Neuron (in vitro differentiated cells): ENCODE results near the gene CRHBP.

Experiments
- H2AFZ ChIP-seq: one replicate; pipeline ENCODE4 v1.6.1; 2013; ENCODE audit warnings: low read depth, mild to moderate bottlenecking, inconsistent platforms, low read length, moderate library complexity
- H3K27me3 ChIP-seq: one replicate; pipeline ENCODE4 v1.6.1; 2013; ENCODE audit warnings: low read length; ENCODE audit not compliant: insufficient read depth
- H3K36me3 ChIP-seq: one replicate; pipeline ENCODE4 v1.6.1; 2013; ENCODE audit warnings: low read length; ENCODE audit not compliant: insufficient read depth
- H3K4me1 ChIP-seq: one replicate; pipeline ENCODE4 v1.6.1; 2013; ENCODE audit warnings: low read length; ENCODE audit not compliant: insufficient read depth
- H3K4me3 ChIP-seq: 2 replicates; pipeline ENCODE4 v1.5.1; 2013; ENCODE audit warnings: mild to moderate bottlenecking, low read length, moderate library complexity
- H3K9me3 ChIP-seq: one replicate; pipeline ENCODE4 v1.6.1; 2013; ENCODE audit warnings: low read length

The CRHBP gene

DNA sequence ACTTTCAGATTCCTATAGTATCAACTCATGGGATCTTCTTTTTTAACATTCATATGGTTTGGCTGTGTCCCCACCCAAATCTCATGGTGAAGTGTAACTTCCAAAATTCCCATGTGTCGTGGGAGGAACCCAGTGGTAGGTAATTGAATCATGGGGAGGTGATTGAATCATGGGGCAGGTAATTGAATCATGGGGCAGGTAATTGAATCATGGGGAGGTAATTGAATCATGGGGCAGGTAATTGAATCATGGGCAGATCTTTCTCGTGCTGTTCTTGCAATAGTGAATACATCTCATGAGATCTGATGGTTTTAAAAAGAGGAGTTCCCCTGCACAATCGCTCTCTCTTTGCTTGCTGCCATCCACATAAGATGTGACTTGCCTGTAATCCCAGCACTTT lies 55.6 kb downstream of the CRHBP start:
- Histone ChIP-seq H3K27me3 (peaks cover 7% of the 10 kb centered on the region), H3K36me3 (no peaks in the 10 kb centered on the region), H2AFZ (no peak overlapping the region), H3K9me3 (no peaks in the 10 kb centered on the region), H3K4me1 (no peaks in the 10 kb centered on the region), H3K4me3 (no peak overlapping the region)

DNA sequence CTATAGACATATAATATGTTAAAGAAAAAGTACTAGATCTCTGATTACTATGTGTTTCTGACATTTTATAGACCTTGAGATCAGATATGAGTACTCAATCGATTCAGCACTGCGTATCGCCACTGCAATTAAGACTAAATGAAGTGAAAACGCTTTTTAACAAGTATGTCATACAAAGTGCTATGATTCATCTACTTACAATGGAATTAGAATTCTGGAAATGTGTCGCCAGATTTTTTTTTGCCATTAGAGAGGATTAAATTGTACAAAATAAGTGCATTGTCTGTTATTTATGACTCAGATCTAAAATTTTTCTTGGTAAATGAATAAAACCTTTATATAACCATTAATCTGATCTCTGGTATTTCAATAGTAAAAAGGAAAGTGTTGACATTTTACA lies 57.4 kb downstream of the CRHBP start:
- Histone ChIP-seq H3K27me3 (peaks cover 7% of the 10 kb centered on the region), H2AFZ (no peak overlapping the region), H3K36me3 (no peaks in the 10 kb centered on the region), H3K9me3 (no peaks in the 10 kb centered on the region), H3K4me3 (no peak overlapping the region), H3K4me1 (no peaks in the 10 kb centered on the region)

DNA sequence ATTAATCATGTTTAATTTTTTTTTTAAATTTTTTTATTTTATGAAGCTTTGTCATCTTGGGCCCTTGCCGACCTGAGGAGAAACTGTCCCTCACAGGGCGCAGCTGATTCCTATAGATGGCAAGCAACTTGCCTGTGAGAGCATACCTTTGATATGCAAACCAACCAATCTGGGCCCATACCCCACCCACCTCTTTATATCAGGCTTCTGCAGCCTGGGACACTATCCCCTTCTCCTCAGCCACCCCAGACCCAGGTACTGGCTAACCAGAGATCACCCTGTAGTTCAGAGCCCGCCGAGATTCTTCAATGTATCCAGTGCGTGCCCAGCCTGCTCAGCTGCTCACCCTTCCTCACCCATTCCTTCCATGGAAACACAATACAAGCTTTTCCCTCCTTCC lies 58.7 kb downstream of the CRHBP start:
- H2AFZ ChIP-seq, result no peak overlapping the region
- no peaks in the 10 kb centered on the region for H3K9me3 ChIP-seq
- peaks cover 4% of the 10 kb centered on the region for H3K27me3 ChIP-seq
- H3K36me3 ChIP-seq, result no peaks in the 10 kb centered on the region
- no peak overlapping the region for H3K4me3 ChIP-seq
- H3K4me1 ChIP-seq, result no peaks in the 10 kb centered on the region

DNA sequence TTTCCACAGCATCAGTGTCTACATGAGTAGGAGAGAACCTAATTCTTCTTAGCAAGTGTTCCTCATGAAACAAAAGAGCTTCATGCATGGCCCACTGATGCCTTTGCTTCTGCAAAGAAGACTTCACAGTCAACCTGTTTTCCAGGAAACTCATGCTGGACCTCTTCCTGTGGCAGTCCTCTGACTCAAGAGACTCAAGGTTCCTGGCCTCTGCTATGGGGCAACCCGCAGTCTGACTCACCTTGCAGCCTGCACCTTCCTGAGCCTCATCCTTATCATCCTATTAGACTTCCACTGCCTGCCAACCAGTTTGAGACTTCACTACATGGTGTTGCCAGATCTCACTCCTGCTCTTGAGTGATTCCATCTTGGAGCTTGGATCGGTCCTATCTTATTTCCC lies 59.8 kb downstream of the CRHBP start:
- Histone ChIP-seq H3K27me3 (peaks cover 4% of the 10 kb centered on the region), H3K4me1 (no peaks in the 10 kb centered on the region), H2AFZ (no peak overlapping the region), H3K9me3 (no peaks in the 10 kb centered on the region), H3K36me3 (no peaks in the 10 kb centered on the region), H3K4me3 (no peak overlapping the region)

DNA sequence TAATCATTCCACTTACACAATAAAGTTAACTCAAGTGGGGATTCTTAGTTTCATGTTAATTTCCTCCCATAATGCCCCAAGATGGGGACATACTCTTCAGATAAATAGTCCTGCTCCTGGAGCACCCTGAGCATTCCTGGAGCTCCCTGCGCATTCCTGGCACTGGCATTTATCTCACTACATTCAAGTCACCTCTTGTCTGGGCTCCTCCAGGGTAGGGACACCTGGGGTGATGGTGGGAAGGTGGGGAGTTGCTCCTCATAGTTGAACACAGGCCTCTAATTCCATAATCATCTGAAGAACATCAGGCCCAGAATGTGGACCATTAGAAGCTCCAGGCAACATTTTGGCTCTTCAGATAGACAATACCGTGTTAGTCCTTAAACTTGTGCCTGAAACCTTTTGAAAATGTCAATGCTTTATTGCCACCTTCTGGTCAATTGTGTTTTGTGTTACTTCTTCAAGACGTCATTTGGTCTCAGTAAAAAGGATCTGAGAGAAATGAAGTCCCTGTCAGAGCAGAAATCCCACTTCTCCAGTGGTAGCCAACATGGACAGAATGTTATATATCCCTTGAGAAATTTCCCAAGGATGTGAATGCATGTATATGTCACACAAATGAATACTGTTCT lies 63.2 kb downstream of the CRHBP start:
- H3K36me3 ChIP-seq, result no peaks in the 10 kb centered on the region
- H3K4me3 ChIP-seq, result no peak overlapping the region
- H3K9me3 ChIP-seq, result no peaks in the 10 kb centered on the region
- H3K27me3 ChIP-seq, result peaks cover 4% of the 10 kb centered on the region
- H2AFZ ChIP-seq, result no peak overlapping the region
- H3K4me1 ChIP-seq, result no peaks in the 10 kb centered on the region

DNA sequence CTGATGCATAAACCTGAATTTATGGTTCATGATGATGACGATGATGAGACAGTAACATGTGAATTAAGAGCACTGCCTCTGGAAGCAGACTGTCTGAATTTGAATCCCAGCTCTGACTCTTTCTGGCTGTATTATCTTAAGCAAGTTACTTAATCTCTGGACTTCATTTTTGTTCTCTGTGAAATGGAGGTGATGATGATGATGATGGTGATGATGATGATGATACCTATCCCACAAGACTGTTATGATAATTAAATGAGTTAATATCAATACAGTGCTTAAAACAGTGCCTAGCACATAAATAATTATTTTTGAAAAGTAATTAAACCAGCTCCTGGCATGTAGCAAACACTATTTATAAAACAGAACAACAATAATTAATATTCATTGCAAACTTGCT lies 64.1 kb downstream of the CRHBP start:
- H3K4me1 ChIP-seq, result no peaks in the 10 kb centered on the region
- no peaks in the 10 kb centered on the region for H3K36me3 ChIP-seq
- H3K27me3 ChIP-seq, result peaks cover 2% of the 10 kb centered on the region
- H3K9me3 ChIP-seq, result no peaks in the 10 kb centered on the region
- H3K4me3 ChIP-seq, result no peak overlapping the region
- no peak overlapping the region for H2AFZ ChIP-seq

DNA sequence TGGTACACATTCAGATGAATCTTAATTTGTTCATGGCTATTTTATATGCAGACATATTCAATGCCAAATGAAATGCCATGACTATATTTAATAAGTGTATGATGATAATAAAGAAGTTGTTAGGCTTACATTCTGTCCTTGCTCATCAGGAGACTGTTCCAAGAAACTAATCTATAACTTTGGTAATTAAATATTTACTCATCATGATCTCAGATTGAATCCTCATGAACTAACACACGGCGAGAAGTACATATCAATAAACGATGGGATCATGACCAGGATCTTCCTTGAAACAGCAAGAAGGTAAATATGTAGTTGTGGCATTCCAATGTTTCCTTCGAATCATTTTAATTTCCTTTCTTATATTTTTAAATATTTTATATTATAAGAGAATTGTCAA lies 64.8 kb downstream of the CRHBP start:
- no peaks in the 10 kb centered on the region for H3K36me3 ChIP-seq
- no peaks in the 10 kb centered on the region for H3K27me3 ChIP-seq
- H3K4me3 ChIP-seq, result no peak overlapping the region
- no peak overlapping the region for H2AFZ ChIP-seq
- no peaks in the 10 kb centered on the region for H3K9me3 ChIP-seq
- H3K4me1 ChIP-seq, result no peaks in the 10 kb centered on the region
